Myocyte (in vitro differentiated cells): Measurements from ENCODE around the gene HOXC6. TPM values are rescaled to one million over a fixed set of nuclear protein-coding genes. Genes with fewer than 3 reads are reported as not detected.

ENCODE experiments used
- DNase-seq: peaks from one replicate; pipeline ENCODE4 v3.0.0-alpha.2; 2012; ENCODE audit warnings: low read depth
- total RNA-seq: library from RNA; depleted of rRNA; stranded (reverse); fragments of >200 nt; gene quantifications from 2 replicates; pipeline ENCODE4 v1.2.3, GENCODE V29; 2014

HOXC6 gene
- total RNA-seq, 1 donor from 2014 or later = 2.3 TPM

DNA sequence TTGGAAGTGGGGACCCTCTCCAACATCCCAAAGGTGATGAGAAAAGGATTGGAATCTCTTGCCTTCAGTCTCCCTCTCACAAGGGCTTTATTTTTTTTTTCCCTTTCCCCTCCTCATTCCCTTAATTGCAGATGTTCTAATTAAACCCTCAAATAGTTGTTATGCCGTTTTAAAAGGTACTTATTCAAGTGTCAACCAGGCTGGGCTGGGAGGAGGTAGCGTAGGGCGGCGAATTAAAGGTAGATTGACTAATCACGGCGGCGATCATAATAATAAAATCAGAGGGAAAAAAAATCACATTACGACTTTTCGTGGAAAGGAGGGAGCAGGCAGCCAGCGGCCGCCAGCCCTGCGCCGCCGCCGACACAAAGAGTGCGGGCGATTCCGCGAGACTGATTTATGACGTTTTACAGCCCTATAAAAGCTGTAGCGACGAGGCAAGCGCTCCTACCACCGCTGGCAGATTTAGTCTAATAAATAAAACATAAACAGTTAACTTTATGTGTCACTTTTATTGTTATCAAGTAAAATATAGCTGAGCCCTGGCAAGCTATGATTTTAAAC, 23.7 kb downstream of the HOXC6 start:
- no peak for DNase-seq

DNA sequence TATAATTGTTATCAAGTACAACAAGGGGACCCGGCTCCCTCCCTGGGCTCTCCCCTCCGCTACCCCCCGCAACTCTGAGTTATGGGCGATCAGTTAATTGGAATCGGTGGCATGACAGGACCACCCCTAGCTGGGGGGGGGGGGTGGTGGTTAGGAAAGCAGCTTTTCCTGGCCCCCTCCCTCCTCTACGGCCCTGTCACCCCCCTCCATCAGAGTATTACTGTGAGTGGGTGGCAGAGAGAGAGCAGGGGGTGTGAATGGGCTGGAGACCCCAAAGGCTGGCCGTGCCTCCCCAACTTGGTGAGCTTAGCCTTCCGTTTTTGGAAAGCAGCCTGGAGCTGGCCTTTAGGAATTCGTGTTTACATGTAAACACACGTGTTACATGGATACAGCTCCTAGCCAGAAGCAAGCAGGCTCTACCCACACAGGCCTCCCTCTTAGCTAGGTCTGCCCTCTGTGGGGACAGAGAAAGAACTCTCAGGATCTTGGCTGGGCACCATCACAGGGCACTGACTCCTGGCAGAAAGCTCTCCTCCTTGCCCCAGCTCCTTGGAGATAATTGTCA, 24.3 kb downstream of the HOXC6 start:
- DNase-seq = peak; percentile 53

GRCh38 chr12:54053003-54053750, 24.9 kb downstream of the HOXC6 start:
- peak; percentile 45 for DNase-seq

DNA sequence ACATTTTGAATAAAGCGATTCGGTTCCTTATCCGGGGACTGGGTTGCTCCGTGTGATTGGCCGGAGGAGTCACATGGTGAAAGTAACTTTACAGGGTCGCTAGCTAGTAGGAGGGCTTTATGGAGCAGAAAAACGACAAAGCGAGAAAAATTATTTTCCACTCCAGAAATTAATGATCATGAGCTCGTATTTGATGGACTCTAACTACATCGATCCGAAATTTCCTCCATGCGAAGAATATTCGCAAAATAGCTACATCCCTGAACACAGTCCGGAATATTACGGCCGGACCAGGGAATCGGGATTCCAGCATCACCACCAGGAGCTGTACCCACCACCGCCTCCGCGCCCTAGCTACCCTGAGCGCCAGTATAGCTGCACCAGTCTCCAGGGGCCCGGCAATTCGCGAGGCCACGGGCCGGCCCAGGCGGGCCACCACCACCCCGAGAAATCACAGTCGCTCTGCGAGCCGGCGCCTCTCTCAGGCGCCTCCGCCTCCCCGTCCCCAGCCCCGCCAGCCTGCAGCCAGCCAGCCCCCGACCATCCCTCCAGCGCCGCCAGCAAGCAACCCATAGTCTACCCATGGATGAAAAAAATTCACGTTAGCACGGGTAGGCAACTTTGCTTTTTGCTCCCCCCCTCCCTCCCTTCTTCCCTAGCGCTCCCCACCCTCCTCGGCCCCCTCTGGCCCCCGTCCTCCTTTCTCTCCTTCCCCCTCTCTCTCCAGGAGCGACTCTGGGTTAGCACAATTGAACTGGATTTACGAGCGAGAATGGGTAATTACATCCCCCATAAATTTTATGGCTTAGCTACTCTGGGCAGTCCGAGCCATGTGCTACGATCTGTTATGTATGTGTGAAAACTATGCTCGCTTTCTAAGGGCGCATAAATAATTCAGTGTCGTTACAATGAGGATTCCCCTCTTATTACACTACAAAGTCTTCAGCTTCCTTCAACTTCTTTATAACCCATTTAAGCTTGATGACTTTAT, 25.8 kb downstream of the HOXC6 start, which contains the start of gene HOXC4:
Gene HOXC4, plus strand, starts transcription at position 85 of the 991 bp plus-strand sequence. Its CDS starts 88 bp downstream, at position 173.
- DNase-seq = peak; percentile 71

GRCh38 chr12:54054742-54055194, 26.5 kb downstream of the HOXC6 start:
- no peak for DNase-seq

DNA sequence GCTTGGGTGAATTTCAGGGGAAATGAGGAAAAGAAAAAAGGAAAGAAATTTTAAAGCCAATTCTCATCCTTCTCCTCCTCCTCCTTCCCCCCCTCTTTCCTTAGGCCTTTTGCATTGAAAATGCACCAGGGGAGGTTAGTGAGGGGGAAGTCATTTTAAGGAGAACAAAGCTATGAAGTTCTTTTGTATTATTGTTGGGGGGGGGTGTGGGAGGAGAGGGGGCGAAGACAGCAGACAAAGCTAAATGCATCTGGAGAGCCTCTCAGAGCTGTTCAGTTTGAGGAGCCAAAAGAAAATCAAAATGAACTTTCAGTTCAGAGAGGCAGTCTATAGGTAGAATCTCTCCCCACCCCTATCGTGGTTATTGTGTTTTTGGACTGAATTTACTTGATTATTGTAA, 27.3 kb downstream of the HOXC6 start:
- DNase-seq = no peak

DNA sequence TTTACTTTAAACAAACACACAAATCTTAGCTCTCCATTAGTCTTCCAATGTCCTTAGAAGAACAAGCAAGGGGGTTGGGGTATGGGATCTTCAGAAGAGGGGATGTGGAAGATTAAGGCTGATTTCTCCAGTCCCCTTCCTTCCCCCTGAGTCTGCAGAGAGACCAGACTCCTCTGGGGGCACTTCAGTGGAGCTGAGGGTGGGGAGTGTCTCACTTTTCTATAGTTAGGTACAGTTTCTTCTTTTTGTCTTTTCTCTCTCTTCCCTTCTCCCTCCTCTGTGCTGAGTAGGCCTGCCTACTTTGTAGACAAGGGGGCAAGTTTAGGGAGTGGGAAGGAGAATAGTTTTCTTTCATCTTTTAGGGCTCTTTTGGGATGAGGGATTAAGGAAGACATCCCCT, 27.9 kb downstream of the HOXC6 start:
- DNase-seq = no peak

DNA sequence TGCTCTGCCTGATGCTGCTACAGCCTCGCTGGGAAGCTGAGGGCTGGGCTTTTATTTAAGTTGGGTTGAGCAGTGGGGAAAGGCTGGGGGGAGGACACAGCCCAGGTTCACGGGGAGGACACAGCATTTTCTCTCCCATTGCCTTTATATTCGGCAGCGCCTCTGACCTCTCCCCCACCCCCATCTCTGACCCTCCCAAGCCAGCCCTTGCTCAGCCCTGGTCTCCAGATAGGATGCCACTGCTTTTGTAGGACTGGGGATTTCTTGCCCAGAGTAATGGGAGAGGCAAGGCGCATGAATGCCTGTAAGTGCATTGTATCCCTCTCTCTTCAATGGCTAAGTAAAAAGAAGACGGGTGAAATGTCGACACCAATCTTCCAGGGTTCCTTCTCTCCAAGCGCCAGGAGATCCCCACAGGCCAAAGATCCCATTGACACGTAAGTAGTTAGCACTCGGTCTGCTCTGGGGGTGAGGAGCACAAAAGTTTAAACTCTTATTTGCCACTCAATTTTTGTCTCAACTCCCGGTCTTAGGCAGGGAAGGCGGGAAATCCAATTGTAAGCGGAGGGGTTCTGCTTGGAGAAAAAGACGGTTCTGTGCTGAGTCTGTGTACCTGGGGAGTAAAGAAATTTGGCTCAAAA, 30.0 kb downstream of the HOXC6 start:
- no peak for DNase-seq

- no peak for DNase-seq
Measured at GRCh38 chr12:54059668-54060067, 31.4 kb downstream of the HOXC6 start.

GRCh38 chr12:54060174-54060974, 32.1 kb downstream of the HOXC6 start:
- DNase-seq = no peak

DNA sequence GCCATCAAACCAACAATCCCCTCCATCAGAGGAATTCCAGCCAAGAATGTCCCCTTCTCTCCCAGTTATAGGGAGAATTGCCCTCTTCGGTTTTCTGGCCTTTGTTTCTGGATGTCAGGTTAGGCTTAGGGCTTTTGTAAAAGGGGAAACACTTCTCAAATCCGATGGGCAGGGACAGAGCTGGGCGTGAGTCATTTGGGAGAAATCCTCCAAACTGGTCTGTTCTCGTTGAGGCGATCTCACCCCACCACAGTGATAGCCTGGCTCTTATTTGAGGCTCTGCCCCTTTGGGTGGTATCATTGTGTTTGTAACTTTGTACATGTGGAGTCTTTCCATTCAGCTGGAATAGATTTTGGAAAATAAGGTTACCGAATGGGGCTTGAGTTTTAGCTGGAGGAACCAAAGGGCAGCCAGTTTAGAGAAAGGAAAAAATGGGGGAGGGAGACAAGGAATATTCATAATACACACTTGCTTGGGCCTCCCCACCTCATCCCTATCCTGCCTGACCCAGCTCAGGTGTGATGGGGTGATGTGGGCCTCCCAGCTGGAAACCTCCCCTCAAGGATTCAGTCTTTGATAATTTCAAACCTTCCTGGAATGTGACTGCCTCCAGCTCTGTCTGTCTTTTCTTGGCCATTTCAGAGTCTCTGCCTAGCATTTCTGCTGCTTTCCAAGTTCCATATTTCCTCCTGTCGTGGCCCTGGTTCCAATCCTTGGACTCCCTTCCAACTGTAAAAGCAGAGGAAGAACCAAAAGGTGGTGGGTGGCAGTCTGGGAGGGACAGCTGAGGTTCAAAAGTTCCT, 32.9 kb downstream of the HOXC6 start:
- no peak for DNase-seq

- no peak for DNase-seq
Measured at GRCh38 chr12:54065677-54066076, 37.4 kb downstream of the HOXC6 start.

GRCh38 chr12:54066408-54066807, 38.2 kb downstream of the HOXC6 start:
- DNase-seq = no peak

DNA sequence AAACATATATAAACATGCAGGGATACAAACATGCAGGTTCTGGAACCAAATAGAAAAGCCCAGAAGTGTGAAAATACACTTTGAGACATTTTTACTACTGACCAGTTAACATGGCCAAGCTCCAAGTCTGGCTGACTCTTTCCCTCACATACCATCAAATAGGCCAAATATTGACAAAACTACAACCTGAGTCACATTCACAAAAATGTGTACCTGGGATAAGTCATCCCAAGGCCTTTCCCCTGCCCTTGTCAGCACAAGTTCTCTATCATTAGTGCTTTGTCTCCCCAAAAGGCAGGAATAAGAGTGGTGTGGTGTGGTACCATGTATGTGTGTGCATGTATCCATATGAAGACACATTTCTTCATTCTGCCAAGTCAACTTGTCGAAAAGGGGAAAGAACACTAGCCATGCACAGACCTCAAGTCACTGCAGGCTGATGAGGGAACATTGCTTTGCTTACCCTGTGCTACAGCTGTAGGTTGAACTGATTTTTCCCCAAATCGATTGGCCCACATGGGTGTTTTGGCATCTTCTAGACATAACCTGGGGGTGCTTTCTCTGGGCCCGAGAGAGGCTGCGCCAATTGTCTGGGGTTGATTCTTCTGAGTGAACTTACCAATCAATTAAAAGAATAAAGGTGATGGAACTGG, 40.3 kb downstream of the HOXC6 start:
- DNase-seq = no peak

GRCh38 chr12:54071942-54072341, 43.7 kb downstream of the HOXC6 start:
- DNase-seq = no peak

DNA sequence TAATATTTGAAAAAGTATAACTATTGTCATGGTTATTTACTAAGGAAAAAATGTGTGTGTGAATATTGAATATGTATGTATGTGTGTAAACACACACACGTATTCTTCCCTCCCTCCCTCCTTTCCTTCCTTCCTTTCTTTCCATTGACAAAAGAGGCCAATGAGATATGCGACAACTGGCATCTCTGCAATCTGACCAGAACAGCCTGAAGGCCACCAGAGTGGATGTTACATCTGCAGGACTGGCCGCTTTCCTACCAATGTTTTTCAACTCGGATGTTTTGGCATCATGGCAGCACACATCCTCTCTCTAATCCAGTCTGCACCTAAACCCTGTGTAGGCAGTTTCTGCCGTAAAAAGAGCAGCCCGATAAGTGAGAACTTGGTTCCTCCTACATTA, 46.1 kb downstream of the HOXC6 start:
- no peak for DNase-seq

DNA sequence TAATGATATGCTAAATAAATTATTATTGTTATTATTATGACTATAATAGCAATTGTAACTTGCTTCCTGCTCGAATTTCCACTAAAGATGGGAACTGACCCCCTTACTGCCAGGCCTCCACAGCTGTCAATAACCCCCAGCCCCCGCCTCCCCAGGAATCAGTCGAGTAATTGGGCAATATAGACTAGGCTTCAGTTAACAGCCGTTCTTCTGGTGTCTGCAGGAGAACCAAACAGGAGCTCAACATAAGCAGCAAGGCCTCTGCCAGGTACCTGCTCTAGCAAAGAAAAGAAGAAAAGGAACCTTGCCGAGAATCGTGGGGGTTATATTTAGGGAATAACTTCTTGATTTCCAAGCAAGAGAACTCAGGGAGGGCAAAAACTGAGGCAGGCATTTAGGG, 47.2 kb downstream of the HOXC6 start:
- no peak for DNase-seq

DNA sequence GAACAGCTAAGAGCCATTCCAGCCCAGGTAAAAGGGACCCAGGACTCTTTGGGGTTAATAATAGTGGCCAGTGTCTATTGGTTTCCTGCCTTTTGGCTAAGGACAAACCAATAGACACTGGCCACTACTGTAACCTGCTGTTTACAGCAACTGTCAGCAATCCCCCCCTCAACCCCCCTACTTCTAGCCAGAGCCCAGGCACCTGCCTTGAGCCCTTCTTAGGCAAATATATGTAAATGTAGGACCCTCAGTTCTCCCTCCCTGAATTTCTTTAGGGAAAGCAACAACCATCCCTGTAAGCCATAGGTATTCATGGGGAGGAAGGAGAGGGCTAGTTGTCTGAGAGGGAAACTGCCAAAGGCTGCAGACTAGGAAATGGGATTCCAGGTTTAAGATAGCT, 47.7 kb downstream of the HOXC6 start:
- DNase-seq = no peak

DNA sequence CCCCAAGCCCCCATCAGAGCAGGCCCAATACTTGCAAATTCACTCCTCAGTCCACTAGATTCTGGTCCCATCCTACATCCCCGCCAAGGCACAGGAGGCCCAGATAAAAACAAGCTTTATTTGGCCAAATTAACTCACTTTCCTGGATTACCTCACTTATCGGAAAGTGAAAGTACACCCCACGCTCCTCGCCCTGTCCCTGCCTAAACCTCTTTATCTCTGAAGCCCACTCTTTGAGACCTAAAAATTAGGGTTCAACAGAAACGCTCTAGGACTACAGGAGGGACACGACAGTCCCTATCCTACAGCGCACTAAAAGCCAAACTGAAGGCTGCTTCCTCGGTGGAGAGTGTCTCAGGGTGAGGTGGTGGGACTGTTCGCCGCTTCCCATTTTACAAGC, 49.6 kb downstream of the HOXC6 start:
- peak; percentile 41 for DNase-seq
